Left cardiac atrium (tissue), 4 donors: Measurements from ENCODE around the gene ITGAL. TPM values are rescaled to one million over a fixed set of nuclear protein-coding genes. Genes with fewer than 3 reads are reported as not detected.

Experiments
- ATAC-seq, 2 donors: fragments of 200-7000 bp; cut with Tn5 transposase; one replicate each; pipeline ENCODE4 v1.9.1; 2020; ENCODE audit warnings: mild to moderate bottlenecking in 2 of 2, moderate library complexity in 2 of 2
- DNase-seq: peaks from one replicate; pipeline ENCODE4 v3.0.0-alpha.2; 2020
- intact Hi-C, 2 donors: fragments of 100-400 bp; cut with DNase I; formaldehyde crosslinking; loops; one replicate each; pipeline versions ENCODE4 v1.14.1 to v1.15.1; 2022 to 2023
- microRNA-seq, 2 donors: library from miRNA; unstranded; fragments of <30 nt; microRNA quantifications; one replicate each; pipeline ENCODE4 v1.2.0, GENCODE V29; 2020
- total RNA-seq, 2 donors: library from RNA; stranded (reverse); fragmentation: NEBNext Ultra II Directional; extraction: Animal tissue kit (Norgen Biotek cat#: 25700); gene quantifications; one replicate each; pipeline ENCODE4 v1.2.1, GENCODE V29; 2021
- donor health status: DM: no; HTN: yes; CAD: no.
- donor health status: DM: no; HTN: yes; CAD: no; lungs with severe emphysema.
- donor health status: DM: yes; HTN: yes; CAD: no.
- donor health status: Dilated cardiomyopathy.

Gene ITGAL
- total RNA-seq, 2 donors from 2014 or later, result 3.3 to 3.9 TPM

DNA sequence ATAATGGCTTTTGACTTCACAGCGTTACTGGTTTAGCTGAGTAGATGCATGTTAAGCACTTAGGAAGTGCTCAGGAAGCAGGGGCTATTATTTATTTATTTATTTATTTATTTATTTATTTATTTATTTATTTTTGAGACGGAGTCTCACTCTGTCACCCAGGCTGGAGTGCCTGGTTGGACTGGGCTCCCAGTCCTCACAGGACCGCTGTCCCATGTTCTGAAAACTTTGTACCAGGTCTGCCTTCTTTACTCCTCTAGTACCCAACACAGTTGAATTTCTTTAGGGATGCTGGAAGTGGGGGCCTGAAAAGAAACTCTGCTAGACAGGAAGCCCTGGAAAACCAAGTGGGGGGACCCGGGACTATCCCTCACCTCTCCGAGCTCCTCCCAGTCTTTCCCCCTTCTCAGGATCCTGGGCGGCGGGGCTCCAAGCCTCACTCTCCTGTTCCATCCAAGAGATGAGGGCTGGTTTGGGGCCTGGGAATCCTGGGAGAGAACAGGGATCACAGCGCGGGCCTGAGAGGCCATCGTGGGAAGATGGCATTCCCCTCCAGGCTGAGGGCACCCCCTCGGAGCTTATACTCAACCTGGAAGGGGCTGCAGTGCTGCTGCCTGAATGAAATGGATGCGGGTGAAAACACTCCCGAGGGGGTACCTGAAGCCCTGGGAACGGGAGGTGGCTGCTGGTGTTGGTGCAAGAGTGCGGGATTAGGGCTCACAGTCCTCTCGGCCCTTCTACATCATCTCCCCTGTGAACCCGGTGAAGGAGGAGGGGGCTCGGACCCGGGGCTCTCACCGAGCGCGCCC is 98.3 kb downstream of the ITGAL start:
- intact Hi-C loops, result loop anchor here in 1 of 2 donors (5.0 kb wide), 1 partner anchor 44 kb away; the partner anchor contains the start of gene ZNF768
- DNase-seq, result peak; percentile 36
- ATAC-seq, result peak; percentile 15 to 18

DNA sequence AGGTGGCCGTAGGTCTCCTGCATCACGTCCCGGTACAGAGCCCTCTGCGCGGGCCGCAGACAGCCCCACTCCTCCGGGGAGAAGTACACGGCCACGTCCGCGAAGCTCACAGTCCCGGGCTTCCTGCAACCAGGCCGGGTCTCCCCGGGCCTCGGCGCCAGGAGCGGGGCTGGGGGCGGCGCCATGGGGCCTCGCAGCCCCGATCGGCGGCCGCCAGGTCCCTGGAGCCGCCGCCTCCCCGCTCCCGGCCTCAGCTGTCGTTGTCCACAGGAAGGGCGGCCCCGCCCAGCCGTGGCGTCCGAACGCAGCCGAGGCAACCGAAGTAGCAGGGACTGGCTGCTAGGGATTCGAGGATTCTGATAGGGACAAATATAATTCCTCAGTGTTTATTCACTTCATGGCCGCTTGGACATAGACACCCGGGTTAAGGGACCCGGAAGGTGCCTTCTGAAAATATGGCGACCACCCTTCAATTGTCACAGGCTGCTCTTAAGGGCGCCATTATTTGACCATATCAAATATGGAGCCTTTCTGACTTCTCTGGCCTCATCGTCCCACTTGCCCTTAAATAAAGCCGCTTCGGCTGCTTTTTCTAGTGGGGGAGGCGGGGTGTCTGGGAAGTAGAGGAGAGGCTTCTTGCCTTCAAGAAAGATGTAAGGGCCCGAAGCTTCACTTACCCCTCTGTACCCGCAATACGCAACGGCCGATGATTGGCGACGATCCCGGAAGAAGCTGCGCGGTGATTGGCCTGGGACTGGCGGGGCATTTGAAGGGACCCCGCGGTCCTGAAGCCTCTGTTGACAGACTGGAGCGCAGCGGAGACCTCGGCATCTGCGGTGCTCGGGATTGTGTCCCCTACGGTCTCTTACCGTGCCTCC is 99.1 kb downstream of the ITGAL start, which contains the start of gene ZNF688:
TSS of gene ZNF688 (minus strand) at position 270 of the 878 bp plus-strand sequence. CDS start at position 185, 85 bp downstream.
- intact Hi-C loops, result loop anchor here in 1 of 2 donors (5.0 kb wide), 1 partner anchor 44 kb away; the partner anchor contains the start of gene ZNF768
- peak; percentile 96 for DNase-seq
- peak; percentile 90 to 93 for ATAC-seq

Small RNA genes lying within 50 kb of the gene (microRNA-seq; reads per million reads assigned to microRNA genes)
- gene MIR4518, result 0 to 0.27 reads per million in 2 donors

Other genes with a start within 250 kb of the ITGAL start
- 1 to 10 TPM; 3.2 to 3.4 TPM for gene NPIPB13, start 224.3 kb upstream of the ITGAL start, total RNA-seq
- 10 to 100 TPM; 35.5 to 47.8 TPM for gene CD2BP2, start 117.4 kb upstream of the ITGAL start, total RNA-seq
- gene TBC1D10B, start 102.2 kb upstream of the ITGAL start, total RNA-seq, result 10 to 100 TPM; 23.4 to 30.5 TPM
- not detected for gene MYL11, start 97.9 kb upstream of the ITGAL start, total RNA-seq
- gene SEPTIN1, start 90.2 kb upstream of the ITGAL start, total RNA-seq, result 1 to 10 TPM; 2.0 to 3.4 TPM
- gene ZNF48, start 77.3 kb upstream of the ITGAL start, total RNA-seq, result 1 to 10 TPM; 5.4 to 6.4 TPM
- gene ZNF771, start 65.1 kb upstream of the ITGAL start, total RNA-seq, result 1 to 10 TPM; 5.9 to 6.2 TPM
- 10 to 100 TPM; 35.1 to 35.5 TPM for gene DCTPP1, start 42.7 kb upstream of the ITGAL start, total RNA-seq
- gene SEPHS2, start 26.9 kb upstream of the ITGAL start, total RNA-seq, result 10 to 100 TPM; 32.8 to 44.7 TPM
- 10 to 100 TPM; 46.4 to 55.5 TPM for gene ZNF768, start 53.8 kb downstream of the ITGAL start, total RNA-seq
- 1 to 10 TPM; 8.0 to 8.2 TPM for gene ZNF747, start 62.1 kb downstream of the ITGAL start, total RNA-seq
- 1 to 10 TPM; 5.7 to 8.7 TPM for gene ZNF764, start 85.6 kb downstream of the ITGAL start, total RNA-seq
- 10 to 100 TPM in 1 of 2 donors, 1 to 10 TPM in 1; 7.9 to 12.5 TPM for gene ZNF688, start 99.0 kb downstream of the ITGAL start, total RNA-seq
- 1 to 10 TPM; 8.2 to 9.8 TPM for gene ZNF785, start 113.0 kb downstream of the ITGAL start, total RNA-seq
- 1 to 10 TPM; 5.2 to 6.6 TPM for gene ZNF689, start 137.6 kb downstream of the ITGAL start, total RNA-seq
- 10 to 100 TPM; 23.7 to 24.0 TPM for gene PRR14, start 178.2 kb downstream of the ITGAL start, total RNA-seq
- gene FBRS, start 185.7 kb downstream of the ITGAL start, total RNA-seq, result 10 to 100 TPM; 29.5 to 37.2 TPM
- 10 to 100 TPM; 42.3 to 45.9 TPM for gene SRCAP, start 226.4 kb downstream of the ITGAL start, total RNA-seq